GM12892 (cell line): Measurements from ENCODE around the gene NPIPB8. TPM values are rescaled to one million over a fixed set of nuclear protein-coding genes. Genes with fewer than 3 reads are reported as not detected.
"Not testable (repeated sequence)": the region's sequence is repeated elsewhere in the genome, so short reads cannot be mapped to it uniquely, and the experiment has no call there.

Experiments
- DNase-seq: peaks from one replicate; pipeline ENCODE4 v3.0.0; 2011; ENCODE audit not compliant: insufficient read length
- FAIRE-seq: peaks from 2 replicates; lab custom pipeline; 2011; peaks lifted over from hg19 to GRCh38; lab: Jason Lieb, UNC
- POLR2A ChIP-seq: IDR thresholded peaks from 2 replicates; pipeline ENCODE4 v1.6.1; 2011; ENCODE audit warnings: low read depth, low read length, control low read depth
- POLR2AphosphoS5 ChIP-seq: IDR thresholded peaks from 2 replicates; pipeline ENCODE4 v1.6.1; 2011; ENCODE audit warnings: low read depth, low read length, control low read depth
- TAF1 ChIP-seq: IDR thresholded peaks from 2 replicates; pipeline ENCODE4 v1.6.1; 2011; ENCODE audit warnings: low read depth, mild to moderate bottlenecking, control low read depth, low read length, borderline replicate concordance
- polyA plus RNA-seq: library from polyadenylated mRNA; unstranded; fragments of >200 nt; gene quantifications from one replicate; pipeline ENCODE4 v1.2.1, GENCODE V29; 2012; ENCODE audit warnings: missing spikeins, inconsistent platforms; ENCODE audit not compliant: missing spikeins

The NPIPB8 gene
- not detected for polyA plus RNA-seq

DNA sequence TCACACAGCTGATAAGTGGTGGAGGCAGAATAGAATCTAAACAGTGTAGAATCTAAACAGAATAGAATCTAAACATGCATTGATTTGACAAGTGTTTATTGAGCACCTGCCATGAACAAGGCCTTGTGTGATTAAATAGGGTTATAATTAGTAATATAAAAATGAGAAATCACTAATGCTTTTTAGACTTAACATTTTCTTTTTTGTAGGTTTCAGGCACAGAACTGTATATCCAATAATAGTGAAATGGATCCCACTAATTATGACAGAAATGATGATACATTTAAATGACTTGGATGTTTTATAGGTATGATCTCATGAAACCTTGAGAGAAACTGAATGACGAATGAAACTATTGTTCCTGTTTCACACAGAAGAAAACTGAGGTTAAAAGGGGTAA, at the start of gene NPIPB8:
Gene NPIPB8 (plus strand): TSS at position 301 of the 400 bp plus-strand sequence. CDS start 296 bp downstream, outside the sequence.
- not testable (repeated sequence) for FAIRE-seq, DNase-seq

DNA sequence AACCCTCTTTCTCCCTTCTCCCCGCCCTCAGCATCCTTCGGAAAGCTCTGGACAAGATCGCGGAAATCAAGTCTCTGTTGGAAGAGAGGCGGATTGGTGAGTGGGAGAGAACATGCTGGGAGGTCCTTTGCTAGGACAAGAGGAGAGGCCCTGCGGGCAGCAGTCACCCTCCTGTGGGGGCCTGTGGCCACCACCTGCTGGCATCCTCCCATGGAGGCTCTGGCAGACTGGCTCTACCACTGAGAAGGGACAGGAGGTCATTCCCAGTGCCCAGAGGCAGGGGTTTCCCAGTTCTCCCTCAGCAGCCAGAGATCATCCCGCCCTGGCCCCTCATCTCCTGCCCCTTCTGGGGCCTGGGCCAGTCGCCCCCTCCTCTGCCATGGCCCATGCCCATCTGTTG, 48.8 kb upstream of the NPIPB8 start:
- no peak for DNase-seq
- FAIRE-seq: no peak
- TF ChIP-seq TAF1 (no peak), POLR2AphosphoS5 (no peak), POLR2A (no peak)

DNA sequence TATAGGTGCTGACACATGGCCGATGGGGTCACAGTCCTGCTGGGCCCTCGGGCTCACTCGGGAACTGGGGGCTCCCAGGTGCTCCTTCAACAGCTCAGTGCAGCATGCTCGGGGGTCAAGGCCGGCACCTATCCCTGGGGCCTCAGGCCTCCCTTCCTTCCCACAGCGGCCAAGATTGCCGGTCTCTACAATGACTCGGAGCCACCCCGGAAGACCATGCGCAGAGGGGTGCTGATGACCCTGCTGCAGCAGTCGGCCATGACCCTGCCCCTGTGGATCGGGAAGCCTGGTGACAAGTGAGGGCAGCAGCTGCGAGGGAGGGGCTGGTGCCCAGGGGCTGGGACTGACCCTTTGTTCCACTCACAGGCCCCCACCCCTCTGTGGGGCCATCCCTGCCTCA, 47.9 kb upstream of the NPIPB8 start:
- DNase-seq (no peak), FAIRE-seq (no peak)
- TF ChIP-seq TAF1: no peak
- no peak for TF ChIP-seq POLR2AphosphoS5
- no peak for TF ChIP-seq POLR2A

DNA sequence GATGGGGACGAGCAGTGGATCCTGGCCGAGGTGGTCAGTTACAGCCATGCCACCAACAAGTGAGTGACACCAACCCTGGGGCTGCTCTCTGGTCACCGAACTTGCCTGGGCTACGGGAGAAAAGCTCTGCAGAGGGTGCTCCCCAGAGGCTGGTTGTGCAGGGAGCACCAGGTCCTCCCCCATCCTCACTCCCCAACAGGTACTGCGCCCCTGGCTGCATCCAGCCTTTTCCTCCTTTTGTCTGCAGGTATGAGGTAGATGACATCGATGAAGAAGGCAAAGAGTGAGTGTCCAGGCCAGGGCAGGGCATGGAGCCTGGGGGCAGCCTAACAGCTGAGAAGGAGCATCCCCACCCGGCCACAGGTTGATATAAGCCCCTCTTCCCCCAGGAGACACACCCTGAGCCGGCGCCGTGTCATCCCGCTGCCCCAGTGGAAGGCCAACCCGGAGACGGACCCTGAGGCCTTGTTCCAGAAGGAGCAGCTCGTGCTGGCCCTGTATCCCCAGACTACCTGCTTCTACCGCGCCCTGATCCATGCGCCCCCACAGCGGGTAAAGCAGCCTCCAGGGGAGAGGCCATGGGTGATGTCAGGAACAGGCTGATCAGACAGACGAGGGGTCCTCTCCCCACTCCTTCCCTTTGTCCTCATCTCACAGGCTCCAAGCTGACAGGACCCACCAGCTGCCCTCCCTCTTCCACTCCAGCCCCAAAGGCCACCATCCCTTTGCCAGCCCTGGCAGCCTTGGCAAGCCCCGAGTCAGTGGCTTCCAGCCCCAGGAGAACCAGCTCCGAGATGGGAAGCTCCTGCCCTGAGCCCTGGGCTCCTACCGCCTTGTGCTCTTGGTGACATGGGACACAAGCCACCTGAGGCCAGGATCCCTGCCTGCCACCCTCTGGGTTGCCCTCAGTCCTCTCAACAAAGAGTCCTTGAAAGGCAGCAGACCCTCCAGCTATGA, 47.2 kb upstream of the NPIPB8 start:
- DNase-seq (no peak), FAIRE-seq (no peak)
- no peak for TF ChIP-seq POLR2AphosphoS5
- no peak for TF ChIP-seq TAF1
- no peak for TF ChIP-seq POLR2A

DNA sequence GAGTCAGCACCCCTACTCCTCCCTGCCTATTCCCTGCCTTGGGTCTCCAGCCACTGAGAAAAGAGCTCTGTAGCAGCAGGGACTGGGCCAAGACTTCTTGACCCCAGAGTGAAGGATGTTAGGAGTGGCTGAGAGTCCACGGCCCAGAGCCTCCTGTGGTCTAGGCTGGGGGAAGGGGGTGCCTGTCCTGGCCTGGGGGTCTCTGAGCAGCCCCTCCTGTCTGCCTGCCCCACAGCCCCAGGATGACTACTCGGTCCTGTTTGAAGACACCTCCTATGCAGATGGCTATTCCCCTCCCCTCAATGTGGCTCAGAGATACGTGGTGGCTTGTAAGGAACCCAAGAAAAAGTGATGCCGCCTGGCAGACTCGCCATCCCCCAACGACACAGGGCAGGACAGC, 46.5 kb upstream of the NPIPB8 start:
- FAIRE-seq (no peak), DNase-seq (no peak)
- no peak for TF ChIP-seq POLR2A
- no peak for TF ChIP-seq TAF1
- TF ChIP-seq POLR2AphosphoS5: no peak

DNA sequence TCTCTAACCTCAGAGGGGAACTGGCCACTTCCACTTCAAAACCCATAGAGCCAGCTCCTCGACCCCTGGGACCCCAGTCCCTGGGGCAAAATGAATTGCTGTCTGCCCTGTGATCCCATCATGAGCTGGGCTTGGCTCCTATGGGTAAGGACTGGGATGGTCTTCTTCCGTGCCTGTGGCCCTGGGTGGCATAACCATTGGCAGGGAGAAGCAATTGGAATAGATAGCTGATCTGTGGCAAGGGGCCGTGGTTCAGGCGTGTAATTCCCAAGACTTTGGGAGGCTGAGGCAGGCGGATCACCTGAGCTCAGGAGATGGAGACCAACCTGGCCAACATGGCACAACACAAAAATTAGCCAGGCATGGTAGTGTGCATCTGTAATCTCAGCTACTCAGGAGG, 45.4 kb upstream of the NPIPB8 start:
- FAIRE-seq (no peak), DNase-seq (no peak)
- no peak for TF ChIP-seq TAF1
- TF ChIP-seq POLR2AphosphoS5: no peak
- TF ChIP-seq POLR2A: no peak

DNA sequence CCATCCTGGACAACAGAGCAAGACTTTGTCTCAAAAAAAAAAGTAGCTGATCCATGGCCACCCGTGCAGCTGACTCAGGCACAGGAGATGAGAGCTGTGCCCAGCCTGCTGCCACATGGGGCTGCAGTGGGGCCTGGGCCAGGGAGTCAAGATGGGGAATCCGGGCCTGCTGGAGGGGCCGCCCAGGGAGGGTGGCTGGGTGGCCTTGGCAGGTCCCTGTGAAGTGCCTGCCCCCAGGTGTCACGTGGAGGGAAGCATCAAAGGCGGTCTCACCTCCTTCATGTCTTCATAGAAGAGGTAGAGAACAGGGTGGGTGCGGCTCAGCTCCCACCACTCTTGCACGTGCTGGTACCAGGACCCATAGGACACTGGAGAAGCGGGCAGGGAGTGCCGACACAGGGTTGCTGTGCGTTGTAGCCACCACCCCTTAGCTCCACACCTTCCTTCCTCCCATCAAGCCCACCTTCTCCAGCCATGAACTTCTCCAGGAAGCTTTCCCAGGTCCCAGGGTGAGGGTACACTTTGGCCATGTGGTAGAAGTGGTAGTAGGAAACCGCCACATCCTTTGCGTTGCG, 44.8 kb upstream of the NPIPB8 start:
- FAIRE-seq (no peak), DNase-seq (no peak)
- TF ChIP-seq POLR2A: no peak
- no peak for TF ChIP-seq POLR2AphosphoS5
- TF ChIP-seq TAF1: no peak

DNA sequence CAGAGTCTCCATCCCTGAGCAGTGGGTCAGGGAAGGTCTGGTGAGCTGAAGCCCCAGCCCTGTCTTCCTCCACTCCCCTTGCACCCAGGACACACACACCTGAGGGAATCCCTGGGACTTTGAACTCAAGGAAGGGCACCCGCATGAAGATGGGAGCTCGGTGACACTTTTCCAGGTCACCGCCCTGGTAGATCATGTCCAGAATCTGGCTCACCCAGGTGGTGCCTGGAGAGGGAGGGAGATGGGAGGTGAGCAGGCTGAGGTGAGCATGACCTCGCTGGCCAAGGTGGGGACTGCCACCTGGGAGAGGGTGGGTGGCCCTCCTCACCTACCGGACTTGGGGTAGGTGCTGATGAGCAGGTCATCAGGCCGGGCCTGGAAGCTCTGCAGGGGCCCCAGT, 42.4 kb upstream of the NPIPB8 start:
- FAIRE-seq: not testable (repeated sequence)

DNA sequence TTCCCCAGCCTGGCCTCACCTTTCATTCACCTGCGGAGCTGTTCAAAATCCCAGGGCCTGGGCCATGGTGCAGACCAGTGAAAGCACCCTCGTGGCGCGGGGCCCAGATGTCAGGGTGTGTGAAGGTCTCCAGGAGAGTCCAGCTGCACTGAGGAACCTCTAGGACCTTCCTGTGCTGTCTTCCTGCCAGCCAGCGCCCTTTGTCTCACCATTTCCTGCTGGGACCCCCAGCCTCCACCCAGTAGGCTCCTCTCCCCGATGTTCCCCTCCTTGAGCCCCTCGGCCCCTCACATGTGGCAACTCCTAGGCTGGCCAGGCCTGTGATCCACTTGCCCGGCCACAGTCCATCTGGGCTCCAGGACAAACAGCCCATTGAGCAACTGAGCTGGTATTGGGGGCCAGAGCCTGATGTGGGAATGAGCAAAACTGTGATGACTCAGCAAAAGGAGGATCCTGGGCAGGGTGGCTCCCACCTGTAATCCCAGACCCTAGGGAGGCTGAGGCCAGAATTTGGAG, 41.7 kb upstream of the NPIPB8 start:
- no peak for DNase-seq
- FAIRE-seq: no peak
- TF ChIP-seq POLR2AphosphoS5 (no peak), TAF1 (no peak), POLR2A (no peak)

More for the DNA sequence above, 42.4 kb upstream of the NPIPB8 start:
- not testable (repeated sequence) for DNase-seq

DNA sequence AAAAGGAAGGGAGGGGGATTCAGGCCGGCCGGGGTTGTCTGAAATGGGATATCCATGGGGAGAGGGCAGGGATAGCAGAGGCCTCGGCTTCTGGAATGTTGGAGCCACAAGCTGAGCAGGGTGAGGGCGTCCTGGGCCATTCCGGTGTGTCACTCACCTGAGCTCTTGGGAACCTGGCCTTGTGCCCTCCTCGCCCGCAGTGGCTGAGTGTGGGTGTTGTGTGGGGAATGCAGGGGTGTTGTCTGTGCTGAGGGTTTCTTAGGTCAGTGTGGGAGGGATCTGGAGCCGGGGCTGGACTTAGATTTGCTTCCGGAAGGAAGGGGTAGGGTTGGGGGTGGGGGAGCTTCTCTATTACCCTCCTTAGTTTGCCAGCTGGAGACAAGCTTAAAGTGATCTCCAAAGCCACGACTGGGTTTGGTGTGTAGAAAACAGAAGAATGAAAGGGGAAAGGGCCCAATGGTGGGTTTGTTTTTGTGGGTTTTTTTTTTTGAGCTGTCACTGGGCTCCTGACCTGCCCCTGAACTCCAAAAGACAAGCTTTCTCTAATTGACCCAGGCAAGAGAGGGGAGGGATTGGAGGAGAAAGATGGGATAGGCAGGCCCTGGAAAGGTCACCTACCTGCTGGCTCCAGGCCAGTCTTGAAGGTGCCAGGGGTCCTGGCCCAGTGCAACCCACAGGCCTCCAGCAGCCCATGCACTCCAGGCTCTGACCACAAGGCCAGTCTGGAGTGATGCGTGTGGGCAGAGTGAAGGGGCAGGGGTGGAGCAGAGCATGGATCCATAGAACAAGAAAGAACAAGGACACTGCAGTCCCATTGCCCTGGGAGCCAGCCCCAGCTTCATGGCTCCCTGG, 40.8 kb upstream of the NPIPB8 start, which contains the start of gene SULT1A2:
Gene SULT1A2 (minus strand): TSS at position 211 of the 852 bp plus-strand sequence. CDS start 1,120 bp downstream, outside the sequence.
- TF ChIP-seq POLR2AphosphoS5: no peak
- TF ChIP-seq TAF1: no peak
- TF ChIP-seq POLR2A: no peak
- no peak for FAIRE-seq
- DNase-seq: no peak

DNA sequence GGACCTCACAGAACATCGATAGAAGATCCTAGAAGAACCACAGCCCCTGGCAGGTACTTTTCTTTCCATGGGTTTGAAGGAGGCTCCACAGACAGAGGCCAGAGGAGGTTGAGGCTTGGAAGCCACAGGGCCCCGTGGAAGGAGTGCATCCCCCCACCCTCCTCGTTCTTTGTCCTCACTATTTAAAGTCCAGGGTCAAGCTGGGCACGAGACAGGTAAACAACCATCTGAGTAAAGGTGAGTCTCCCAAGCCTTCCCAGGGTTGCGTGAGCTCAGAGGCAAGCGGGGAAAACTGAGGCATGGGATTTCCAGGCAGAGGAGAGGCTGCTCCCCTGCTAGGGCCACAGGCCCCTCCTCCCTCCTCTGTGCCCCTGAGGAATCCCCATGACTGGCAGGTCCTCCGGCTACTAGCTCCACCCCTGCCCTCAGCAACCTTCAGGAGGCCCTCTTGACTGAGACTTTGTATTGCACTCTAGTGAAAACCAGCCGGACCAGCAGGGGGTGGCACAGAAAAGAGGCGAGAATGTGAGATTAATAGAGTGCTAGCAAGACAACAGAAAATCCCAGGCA, 40.1 kb upstream of the NPIPB8 start:
- FAIRE-seq (no peak), DNase-seq (no peak)
- TF ChIP-seq POLR2A (no peak), TAF1 (no peak), POLR2AphosphoS5 (no peak)

DNA sequence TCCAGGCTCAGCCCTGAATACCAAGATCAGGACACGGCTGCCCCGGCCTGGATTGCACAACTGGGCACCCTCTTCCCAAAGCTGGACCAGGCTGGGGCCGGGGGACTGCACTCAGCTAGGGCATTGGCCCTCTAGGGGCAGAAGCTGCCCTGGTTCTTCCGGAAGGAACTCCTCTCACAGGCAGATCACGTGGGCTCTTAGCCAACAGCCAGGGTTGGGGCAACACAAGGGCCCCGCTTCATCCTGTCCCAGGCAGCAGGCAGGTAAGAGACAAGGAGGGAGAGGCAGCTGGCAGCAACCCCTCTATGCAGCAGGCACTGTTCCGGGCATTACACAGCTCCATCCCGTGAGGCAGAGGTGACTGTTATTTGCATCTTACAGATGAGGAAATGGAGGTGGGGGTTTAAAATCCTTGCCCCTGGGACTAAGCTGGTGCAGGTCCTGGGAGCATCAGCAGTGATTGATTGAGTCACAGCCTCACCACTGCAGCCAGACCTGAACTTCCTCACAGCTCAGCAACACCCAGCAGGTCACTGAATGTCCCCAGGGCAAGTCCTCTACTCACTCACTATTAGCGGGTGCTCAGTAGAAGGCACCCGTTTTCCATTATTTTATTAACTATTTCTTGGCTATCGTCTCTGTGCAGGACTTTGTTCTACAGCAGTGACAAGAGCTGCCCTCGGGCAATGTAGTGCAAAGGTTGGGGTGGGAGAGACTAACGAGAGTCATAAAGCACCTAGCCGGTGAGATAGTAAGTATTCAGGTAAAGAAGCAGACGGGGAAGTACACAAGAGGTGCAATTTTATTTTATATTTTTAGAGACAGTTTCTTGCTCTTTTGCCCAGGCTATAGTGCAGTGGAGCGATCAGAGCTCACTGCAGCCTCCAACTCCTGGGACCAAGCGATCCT, 38.2 kb upstream of the NPIPB8 start:
- peak; percentile 67 for FAIRE-seq
- not testable (repeated sequence) for DNase-seq

DNA sequence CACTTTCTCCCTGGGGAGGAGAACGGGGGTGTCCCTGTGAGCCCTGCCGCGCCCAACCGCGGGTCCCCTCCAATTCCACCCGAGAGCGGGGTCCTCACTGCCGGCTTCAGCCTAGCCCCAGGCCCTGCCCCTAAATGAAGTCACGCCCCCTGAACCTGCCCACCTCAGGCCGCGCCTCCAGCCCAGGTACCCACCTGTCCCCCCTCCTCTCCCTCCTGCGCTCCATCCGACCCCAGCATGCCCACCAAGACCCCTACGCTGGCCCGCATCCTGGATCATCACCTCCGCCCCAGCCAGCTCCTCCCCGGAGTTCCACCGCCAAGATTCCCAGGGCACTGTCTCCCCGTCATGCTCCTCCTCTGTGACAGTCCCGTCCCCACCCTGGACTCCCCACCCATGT, 36.9 kb upstream of the NPIPB8 start:
- FAIRE-seq, DNase-seq: not testable (repeated sequence)

DNA sequence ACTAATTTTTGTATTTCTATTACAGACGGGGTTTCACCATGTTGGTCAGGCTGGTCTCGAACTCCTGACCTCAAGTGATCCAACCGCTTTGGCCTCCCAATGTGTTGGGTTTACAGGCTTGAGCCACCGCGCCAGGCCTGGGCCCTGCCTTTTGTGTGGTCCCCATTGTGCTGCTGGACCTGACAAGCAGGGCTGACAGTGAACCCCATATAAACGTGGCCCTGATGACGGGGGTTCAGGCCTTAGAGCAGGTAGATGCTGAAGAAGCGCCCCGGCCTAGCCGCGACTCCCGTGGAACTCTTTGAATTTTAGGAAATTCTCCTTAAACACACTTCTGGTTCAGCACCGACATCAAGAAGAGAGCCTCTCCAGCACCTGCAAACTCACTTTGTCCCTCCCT, 36.3 kb upstream of the NPIPB8 start:
- not testable (repeated sequence) for DNase-seq, FAIRE-seq
